Stimulated activated CD4-positive, alpha-beta T cell treated with anti-CD3 and anti-CD28 coated beads, Interleukin-12 subunit alpha, Interleukin-12 subunit beta, amount 100 ng/mL, for 4 hours (primary cell): ENCODE measurements around the gene TCEANC2.
"Not testable (repeated sequence)": the region's sequence is repeated elsewhere in the genome, so short reads cannot be mapped to it uniquely, and the experiment has no call there.

Experiments
- DNase-seq: peaks from one replicate; pipeline ENCODE4 v3.0.0-alpha.2; 2020

The TCEANC2 gene

DNA sequence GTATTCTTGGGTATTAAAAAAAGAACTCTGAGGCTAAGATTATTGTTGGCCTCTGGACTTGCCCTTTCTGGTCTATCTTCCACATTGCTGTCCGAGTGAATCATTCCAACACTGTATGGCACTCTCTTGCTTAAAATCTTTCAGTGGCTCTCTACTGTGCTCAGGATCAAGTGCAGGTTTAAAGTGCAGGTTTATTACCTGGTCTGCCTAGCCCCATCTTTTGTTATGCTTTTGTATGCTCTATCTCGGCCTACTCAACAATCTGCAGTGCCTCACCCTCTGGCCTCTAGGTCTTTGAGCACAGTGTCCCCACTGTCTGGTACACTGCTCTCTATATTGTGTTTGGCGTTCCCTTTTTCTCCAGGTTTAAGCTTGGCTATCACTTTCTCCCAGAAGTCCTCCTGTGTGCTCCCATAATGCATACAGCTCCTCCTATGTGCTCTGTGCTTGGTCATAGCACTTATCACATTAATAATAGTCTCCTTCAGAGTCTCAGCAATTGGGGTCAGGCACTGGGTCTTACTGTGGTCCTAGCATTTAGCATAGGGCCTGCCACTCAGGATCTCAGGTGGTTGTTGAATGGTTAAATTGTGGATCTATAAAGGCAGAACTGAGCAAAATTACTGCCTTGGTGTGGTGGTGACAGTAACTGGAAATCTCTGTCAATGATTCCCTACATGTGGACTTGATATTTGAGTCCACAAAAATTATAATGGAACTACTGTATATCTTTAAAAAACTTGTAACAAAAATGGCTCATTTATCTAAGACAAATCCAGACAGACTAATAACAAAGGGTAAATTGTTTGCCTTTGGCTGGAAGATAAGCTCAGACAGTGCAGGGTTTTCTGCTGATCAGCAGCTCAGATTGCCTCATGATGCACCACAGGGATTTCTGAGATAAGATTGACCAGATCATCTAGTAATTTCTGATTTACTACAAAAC lies 24.8 kb upstream of the TCEANC2 start:
- DNase-seq: no peak

DNA sequence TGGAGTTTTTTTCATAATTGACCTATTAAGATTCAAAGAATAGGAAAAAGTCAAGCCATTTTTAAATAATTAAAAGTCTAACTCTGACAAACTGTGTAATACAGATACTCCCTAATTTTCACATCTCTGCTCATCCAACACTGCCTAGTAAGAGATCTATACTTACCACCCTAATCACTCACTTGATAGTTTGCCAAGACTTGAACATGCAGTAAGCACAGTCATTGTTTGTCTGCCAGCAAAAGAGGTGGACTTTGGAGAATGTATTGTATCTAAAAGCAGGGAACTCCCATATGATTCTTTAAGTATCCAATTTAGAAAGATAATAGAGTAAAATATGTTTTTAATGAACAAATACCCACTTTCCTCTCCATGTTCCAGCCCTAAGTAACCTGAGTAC lies 15.9 kb upstream of the TCEANC2 start:
- no peak for DNase-seq

DNA sequence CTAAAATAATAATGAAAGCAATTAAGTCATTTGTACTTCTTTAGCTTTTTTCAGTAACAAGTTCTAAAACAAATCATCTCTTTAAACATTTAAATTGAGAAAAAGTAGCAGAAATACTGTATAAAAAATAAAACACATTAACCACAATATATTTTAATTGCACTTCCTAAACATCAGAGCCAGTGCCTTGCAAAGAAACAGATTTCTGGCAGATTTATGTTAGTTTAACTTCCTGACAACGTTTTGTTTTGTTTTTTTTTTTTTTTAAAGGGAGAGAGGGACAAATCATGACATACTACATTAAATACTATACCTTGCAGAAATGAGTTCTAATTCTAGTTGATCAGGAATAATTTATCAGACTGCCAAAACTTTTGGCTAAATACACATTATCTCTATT lies 11.6 kb upstream of the TCEANC2 start:
- DNase-seq: no peak

DNA sequence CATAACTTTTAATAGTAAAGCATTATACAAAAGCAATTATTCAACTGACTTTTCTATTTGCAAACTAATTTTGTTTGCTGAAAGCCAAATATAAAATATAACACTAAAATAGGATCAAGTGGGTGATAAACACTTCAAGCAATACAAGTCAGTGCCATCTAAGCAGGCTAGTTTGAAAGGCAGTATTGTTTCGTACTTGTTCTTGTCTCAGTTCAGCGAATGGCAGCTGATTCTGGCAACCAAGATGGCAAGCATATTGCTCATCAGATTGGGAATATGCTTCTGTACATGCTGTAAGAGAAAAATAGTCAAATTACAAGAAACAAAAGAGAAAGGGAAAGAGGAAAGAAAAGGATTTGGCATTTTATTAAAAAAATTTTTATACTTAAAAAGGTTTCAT lies 7.9 kb upstream of the TCEANC2 start:
- DNase-seq: no peak

DNA sequence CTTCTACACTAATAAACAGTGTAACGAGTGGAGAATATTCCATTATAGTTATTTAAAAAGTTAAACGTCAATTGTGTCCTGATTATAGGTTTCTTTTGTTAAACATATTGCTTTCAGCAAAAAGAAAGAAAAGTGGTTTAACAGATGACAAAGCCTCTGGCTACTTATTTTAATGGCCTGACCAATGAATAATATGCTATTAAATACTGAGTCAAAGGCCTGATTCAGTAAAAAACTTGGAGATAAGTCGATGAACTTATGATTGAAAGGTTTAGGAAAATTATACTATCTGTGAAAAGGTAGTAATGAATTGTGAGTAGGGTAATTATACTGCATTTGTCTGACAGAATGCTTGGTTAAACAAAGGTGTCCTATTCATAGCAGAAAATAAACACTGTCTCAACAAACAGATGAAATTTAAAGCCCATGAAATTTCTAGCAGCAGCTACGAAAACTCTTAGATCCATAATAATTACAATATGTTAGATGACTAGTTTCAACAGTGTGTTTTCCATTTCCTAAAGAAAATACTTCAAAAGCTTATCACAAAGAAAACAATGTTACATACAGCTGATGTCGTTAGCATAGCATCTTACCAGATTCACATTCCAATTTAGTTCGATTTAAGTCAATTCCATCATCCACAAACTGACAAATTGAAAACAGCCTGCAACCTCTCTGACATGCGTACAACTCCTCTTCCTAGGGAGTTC lies 6.6 kb upstream of the TCEANC2 start:
- DNase-seq: no peak

DNA sequence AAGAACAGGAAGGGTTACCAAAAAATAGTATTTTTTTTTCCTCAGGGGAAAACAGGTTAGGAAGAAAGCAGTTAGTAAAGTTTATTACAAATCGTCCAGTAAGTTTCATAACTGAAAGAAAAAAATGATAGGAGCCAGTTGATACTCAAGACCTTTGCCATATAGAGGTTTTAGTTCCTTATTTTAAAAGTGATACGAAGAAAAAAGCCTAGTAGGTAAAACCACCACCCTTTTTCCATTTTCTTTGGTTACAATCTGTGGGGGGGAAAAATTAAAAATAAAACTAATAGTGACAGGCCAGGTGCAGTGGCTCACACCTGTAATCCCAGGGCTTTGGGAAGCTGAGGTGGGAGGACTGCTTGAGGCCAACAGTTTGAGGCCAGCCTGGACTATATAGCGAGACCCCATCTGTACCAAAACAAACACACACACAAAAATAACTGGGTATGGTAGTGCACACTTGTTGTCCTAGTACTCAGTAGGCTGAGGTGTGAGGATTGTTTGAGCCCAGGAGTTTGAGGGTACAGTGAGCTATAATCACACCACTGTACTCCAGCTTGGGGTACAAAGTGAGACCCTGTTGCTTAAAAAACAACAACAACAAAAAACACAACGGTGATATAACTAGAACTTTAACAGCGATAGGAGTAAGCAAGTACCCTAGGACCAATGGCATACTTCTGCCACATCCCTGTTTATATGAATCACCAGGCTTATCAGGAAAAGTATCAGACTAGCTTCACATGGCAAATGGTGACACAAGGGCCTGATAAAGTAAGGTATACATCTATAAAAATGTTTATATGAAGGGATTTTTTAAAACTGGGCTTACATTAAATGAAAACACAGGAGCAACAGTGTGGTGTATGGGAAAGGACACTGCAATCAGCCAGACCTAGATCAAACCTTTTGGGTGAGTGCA lies 5.8 kb upstream of the TCEANC2 start:
- DNase-seq: no peak

DNA sequence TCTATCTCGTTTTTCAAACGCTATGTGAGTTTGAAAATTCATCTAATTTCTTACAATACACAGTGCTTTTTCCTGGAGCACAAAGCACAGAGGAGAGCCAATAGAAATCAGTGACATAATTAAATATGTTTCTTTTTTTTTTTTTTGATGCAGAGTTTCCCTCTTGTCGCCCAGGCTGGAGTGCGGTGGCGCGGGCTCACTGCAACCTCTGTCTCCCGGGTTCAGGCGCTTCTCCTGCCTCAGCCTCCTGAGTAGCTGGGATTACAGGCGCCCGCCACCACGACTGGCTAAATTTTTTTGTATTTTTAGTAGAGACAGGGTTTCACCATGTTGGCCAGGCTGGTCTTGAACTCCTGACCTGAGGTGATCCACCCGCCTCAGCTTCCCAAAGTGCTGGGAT lies 3.0 kb upstream of the TCEANC2 start:
- not testable (repeated sequence) for DNase-seq

DNA sequence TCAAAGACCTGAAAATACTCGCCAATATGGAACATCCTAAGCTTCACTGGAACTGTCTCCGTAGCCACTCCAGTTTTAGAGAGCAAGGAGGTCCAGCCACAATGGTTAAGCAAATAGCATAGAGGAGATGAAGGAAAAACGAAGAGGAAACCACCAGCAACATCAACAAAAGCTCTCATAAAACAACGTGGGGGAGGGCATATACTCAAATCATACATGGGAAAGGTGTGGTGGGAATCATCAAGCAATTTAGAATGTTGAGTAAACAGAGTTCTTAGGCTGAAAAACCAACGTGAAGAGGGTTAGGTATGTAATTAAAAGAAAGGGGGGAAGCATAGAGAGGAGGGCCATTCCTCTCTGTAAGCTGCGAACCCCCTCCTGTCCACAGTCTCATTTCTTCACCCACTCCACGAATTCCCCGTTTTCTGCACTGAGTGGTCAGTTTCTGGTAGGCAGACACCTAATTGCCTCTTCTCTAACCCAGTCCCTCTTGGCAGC lies 1.4 kb upstream of the TCEANC2 start:
- no peak for DNase-seq

DNA sequence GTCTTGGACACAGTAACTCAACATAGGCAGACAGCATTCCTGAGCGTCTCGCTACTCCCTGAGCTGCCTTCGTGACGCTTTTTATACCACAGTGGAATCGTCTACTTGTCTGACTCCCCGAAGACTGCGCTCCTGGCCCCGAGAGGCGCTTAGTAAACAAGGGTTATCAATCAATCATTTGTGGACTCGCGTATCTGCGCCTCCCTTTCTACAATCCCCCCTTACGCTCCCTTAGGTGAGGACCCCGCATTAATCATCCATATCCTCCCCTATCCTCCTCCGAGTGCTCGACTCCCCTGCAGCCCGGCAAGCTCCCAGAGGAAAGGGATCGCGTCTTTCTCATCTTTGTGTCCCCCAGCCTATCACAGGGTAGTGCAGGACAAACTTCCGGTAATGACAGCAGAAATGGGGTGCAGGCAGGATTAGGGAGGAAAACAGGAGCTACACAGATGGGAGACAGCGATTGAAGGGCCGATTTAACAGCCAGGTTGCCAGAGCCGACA lies 926 bp upstream of the TCEANC2 start:
- peak; percentile 16 for DNase-seq

DNA sequence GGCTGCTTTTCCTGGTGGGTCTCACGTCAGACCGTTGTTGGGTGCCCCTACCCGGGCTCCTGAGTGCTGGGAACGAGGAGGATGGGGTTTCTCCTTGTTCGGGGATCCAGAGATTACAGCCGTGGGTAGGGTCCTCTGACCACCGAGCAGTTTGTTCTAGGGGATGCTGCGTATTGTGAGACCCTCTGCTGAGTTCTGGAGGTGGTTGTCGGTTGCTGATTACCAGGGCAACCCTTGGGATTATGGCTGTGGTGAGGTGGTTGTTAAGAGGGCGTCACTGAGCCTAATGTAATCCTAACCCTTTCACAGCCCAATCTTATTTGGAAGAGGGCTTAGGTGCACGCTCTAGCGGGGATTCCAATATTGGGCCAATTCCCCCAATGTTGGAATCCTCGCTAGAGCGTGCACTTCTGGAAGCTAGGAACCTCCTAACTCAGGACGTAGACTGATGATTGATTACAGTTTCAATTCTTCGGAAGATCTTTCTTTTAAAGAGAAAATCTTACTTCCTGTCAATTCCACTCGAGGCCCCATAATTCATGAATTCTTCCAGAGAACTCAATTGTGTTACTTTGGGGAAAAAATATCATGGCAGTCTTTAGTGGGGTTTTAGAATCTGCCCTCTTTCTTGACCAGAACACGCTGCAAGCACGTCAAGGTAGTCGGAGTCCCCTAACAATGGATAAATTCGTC lies 483 bp downstream of the TCEANC2 start:
- DNase-seq: no peak

DNA sequence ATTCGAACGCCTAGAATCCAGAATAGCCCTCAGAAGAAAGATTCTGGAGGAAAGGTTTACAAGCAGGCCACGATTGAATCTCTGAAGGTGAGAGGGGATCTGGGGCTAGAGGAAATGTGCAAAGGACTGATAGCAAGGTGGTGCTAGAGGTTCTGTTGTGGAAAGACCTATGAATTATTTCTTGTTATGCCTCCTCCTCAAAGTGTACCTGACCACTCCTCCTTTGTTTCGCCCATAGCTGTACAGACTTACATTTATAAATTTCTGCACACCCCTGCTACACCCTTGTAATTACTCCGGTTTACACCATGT lies 986 bp downstream of the TCEANC2 start:
- no peak for DNase-seq

DNA sequence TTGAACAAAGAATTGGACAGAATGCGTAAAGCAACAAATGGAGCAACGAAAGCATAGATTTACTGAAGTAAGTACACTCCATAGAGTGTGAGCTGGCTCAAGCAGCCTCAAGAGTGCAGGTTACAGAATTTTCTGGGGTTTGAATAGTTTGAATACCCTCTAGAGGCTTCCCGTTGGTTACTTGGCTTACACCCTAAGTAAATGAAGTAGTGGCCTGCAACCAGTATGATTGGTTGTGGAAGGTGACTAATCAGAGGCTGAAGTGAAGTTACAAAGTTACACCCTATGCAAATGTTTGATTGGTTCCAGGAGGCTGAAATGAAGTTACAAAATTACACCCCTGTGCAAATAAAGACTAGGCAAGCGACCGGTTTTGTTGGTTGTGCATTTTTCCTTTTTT lies 10.9 kb downstream of the TCEANC2 start:
- no peak for DNase-seq

DNA sequence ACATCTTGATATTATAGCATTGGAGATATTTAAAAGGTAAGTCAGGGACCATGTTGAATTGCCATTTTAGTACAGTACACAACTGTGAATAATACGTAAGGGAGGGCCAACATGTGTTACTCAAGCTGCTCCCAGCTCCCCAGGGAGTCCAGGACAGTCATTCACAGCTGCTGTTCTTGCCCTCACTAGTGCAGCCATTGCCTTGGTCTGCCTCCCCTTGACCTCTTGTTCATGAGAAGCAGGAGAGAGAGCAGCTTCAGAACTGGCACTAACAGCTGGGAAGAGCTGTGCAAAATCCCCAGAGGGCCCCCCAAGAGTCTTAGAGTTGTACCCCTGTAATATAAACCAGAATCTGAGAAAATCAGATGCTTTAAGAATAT lies 16.4 kb downstream of the TCEANC2 start:
- DNase-seq: no peak

DNA sequence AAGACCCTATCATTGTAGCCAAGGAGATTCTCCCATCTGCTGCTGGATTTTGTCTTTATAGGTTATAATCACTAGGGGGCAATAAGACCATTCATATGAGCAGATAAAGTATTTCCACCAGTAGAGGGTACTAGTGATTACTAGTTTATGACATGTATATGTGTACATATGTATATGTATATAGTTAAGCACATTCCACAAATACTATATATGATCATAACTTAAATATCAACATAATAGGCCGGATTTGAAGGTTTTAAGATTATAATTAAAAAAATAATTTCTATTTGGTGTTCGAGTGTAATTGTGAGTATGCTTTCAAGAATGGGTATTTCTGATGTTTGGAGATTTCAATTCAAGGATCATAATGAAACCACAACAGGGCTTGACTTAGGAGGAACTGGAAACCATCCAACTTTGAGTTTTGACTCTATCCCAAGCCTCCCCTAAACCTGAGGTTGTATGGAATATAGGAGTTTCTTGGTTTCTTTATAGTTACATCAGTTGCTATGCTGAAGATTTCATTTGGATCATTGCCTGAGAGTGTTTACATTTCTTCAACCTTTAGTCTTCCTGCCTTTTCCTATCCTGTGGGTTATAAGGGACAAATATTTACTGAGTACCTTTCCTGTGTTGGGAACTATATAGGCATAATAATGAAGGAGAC lies 16.9 kb downstream of the TCEANC2 start:
- no peak for DNase-seq

DNA sequence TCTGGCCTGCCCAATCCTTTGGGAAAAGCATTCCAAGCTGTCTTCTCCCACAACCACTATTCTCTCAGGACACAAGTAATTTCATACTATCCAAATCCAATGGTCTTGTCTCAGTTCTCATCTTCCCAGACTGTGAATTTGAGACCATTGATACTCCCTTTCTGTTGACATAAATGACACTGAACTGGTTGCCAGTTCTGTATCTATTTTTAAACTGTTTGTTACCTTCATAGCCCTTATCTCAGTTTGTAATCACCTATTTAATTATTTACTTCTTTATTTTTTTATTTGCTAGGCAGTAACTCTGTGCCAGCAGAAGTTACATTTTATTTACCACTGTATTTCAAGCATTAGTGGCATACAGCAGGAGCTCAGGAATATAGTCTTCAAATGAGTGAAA lies 24.0 kb downstream of the TCEANC2 start:
- DNase-seq: no peak

DNA sequence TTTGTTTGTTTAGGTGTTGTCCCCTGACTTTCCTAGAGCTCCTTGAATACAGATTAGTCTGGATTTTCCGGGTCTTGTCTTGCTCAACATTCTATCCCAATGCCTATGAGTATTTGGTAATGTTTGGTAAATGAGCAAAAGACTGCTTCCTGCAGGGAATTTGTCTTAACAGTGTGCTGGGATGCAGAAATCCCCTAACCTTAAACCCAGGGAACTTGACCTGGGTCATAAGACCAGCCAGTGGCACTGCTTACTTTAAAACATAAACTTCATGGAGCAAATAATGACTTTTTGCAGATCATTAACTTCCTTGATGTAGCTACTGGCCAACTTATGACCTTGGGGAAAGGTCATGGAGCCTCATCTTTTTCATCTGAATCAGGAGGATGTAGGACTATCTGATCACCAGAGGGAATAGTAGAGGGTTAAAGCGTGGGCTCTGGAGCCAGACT lies 27.2 kb downstream of the TCEANC2 start:
- no peak for DNase-seq

DNA sequence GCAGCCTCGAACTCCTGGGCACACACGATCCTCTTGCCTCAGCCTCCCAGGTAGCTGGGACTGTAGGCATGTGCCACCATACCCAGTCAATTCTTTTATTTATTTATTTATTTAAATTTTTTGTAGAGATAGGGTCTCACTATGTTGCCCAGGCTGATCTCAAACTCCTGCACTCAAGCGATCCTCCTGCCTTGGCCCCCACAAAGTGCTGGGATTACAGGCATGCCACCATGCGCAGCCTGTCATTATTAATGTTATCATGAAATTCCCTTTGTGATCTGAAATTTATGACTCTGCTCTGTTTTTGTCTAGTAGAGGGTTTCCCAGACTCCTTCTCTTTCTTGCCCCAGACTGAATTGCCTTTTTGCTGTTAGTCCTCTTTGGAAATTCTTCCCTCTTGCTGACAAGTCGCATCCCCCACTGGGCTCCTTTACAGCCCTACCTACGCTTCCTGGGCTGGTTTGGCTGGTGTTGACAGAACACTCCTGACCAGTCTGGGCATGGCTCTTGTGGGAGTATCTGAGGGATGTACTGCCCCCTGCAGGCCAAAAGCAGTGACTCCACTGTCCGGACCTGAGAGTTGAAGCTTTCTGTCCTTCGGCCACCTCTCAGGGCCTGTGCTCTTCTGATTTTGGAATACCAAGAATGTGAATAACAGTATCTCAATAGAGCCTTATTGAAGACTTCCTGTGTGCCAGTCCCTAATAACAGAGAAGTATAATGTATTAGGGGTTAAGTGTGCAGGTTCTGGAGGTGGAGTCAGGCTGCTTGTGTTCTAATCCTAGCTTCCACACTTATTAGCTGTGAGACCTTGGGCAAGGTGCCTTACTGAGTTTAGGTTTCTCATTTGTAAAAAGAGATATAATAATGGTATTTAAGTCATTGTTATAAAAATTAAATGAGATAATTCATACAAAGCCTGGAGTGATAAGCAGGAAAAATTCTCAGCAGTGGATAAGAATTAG lies 28.2 kb downstream of the TCEANC2 start:
- peak; percentile 49 for DNase-seq

DNA sequence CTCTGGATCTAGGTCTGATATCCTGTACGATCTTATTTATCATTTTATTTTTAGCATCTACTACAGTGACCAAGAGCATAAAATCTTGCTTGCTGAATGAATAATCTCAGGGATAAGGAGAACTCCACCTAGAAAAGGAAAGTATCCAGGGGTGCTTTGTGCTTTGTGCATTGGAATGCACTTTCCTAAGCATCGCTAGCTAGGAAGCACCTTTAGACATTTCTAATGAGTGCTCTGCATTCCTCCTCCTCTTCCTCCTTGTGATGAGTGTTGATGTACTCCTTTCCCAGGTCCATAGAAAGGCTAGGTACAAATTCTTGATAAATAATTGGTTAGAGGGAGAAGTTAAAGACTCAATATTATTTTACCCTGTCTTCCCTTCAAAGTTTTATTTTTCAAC lies 31.4 kb downstream of the TCEANC2 start:
- DNase-seq: no peak

DNA sequence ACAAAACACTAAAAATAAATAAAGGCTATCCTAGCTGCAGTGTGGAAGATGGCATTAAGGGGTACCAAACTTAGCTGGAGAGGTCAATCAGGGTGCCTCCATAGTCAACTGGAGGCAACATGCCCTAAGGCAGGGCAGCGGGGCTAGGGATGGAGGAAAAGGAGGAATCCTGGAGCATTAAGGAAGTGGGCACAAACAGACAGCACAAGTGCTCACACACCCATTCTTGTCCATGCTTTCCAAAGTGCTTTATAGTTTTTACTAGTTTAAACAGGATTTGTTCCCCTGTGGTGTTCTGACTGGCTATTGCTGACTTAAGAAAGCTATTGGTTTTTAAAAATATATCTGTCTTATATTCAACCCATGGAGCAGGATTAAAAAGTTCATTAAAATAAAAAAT lies 33.3 kb downstream of the TCEANC2 start:
- DNase-seq: no peak

DNA sequence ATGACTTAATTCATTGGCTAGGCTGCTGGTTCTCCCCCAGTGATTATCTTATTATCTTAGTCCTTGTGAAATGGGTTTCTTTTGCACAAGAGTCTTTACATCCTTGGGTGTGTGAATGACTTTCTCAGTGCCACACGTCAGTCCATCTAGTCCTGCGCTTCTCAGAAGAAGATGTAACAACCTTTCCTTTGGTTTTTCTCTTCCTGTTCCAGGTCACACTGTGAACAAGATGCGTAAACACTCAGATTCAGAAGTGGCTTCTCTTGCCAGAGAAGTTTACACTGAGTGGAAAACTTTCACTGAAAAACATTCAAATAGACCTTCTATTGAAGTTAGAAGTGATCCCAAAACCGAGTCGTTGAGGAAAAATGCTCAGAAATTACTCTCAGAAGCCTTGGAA lies 35.0 kb downstream of the TCEANC2 start:
- DNase-seq: no peak

DNA sequence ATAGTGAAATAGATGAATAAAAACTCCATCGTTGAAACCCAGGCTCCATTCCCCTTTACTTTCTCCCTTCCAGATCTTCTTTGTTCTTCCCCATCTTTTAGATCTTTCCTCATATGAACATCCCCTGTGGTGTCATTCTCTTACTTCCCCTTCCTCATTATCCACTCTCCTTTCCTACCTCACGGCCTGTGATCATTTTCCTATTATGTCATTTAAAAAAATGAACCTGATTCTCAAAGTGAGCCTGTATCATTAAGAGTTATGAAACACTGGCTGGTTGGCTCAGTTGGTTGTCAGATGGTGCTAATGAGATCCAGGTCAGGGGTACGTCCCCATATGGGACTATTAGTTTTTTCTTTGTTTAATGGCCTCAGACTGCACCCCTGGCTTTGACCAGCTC lies 38.3 kb downstream of the TCEANC2 start:
- DNase-seq: no peak
